AG09319 (cell line): ENCODE results near the gene MINDY4.

Source experiments
- DNase-seq: peaks from one replicate; pipeline ENCODE4 v3.0.0-alpha.2; 2010; ENCODE audit warnings: low read depth; ENCODE audit errors: extremely low read depth
- TF ChIP-seq, protein P1 (sequence below): IDR thresholded peaks from 2 replicates; pipeline ENCODE4 v1.5.1; 2011; ENCODE audit warnings: low read depth, mild to moderate bottlenecking, inconsistent platforms, low read length, moderate library complexity

Gene MINDY4

GRCh38 chr7:30760514-30761213, 10.6 kb upstream of the MINDY4 start:
- no peak for DNase-seq
- TF ChIP-seq, protein P1, sequence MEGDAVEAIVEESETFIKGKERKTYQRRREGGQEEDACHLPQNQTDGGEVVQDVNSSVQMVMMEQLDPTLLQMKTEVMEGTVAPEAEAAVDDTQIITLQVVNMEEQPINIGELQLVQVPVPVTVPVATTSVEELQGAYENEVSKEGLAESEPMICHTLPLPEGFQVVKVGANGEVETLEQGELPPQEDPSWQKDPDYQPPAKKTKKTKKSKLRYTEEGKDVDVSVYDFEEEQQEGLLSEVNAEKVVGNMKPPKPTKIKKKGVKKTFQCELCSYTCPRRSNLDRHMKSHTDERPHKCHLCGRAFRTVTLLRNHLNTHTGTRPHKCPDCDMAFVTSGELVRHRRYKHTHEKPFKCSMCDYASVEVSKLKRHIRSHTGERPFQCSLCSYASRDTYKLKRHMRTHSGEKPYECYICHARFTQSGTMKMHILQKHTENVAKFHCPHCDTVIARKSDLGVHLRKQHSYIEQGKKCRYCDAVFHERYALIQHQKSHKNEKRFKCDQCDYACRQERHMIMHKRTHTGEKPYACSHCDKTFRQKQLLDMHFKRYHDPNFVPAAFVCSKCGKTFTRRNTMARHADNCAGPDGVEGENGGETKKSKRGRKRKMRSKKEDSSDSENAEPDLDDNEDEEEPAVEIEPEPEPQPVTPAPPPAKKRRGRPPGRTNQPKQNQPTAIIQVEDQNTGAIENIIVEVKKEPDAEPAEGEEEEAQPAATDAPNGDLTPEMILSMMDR = no peak

GRCh38 chr7:30761214-30762156, 9.7 kb upstream of the MINDY4 start:
- TF ChIP-seq, protein P1 = no peak

DNA sequence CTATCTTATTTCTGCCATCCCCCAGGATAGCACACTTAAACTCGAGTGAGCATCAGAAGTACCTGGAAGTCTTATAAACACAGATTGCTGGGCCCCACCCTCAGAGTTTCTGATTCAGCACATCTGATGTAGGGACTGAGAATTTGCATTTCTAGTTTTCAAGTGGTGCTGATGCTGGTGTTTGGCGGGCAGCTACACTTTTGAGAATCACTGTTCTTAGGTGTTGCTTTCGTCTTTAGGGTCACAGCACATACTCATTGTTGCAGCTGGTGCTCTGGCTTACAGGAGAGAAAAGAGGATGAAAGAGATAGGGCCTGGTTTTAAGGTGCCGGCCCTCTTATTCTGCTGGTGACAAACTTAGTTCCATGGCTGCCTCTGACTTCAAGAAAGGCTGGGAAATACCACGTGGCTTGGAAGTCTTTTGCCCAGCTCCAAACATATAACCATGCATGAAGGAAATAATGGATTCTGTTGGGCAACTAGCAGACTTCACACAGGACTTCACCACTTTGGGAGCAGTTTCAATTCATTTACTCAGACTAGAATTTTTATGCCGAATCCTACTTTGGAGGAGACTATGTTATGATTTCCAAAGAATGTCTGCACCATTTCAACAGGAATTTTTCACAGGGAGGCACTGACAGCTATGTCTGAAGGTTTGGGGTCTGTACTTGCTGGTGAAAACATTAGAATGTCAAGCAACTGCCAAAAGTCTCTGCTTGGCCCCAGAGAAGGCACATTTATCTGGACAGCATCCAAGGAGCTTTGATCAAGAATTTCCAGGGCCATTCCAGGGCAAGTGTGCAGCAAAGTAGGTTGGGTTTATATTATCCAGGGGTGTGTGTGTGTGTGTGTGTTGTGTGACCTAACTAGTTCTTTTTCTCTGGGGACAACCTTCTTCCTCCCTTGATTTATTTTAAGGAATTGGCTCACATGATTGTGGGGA, 6.9 kb upstream of the MINDY4 start:
- DNase-seq = no peak
- TF ChIP-seq, protein P1 = no peak

More at GRCh38 chr7:30761214-30762156, 9.7 kb upstream of the MINDY4 start:
- DNase-seq = no peak

- DNase-seq = no peak
Observed at GRCh38 chr7:30765408-30765807, 5.8 kb upstream of the MINDY4 start.

GRCh38 chr7:30770845-30771173, 408 bp upstream of the MINDY4 start:
- DNase-seq = no peak
- TF ChIP-seq, protein P1 = no peak

More at GRCh38 chr7:30765408-30765807, 5.8 kb upstream of the MINDY4 start:
- TF ChIP-seq, protein P1 = no peak

DNA sequence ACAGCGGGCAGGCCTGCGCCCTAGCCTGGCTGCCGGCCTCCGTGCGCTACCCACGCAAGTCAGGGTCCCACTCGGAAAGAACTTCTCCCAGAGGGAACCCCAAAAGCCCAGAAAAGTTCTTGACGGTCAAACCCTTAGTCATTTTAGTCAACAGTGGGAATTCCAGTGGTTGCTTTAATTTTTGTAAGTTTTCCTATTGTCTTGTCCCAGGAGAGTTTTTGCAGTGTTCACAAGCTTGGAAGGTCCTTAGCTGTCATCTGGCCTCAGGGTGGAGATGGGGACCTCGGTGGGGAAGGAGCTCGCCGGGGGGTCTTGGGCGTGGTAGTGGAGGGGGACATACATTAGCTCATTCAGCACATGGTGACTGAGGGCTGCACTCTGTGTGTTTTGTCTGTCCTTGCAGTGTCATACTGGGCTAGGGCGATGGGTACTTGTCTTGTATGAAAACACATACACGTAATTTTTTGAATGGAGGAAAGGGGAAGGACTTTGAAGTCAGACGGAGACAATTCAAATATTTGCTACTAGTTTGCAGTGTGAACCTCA, 736 bp downstream of the MINDY4 start:
- TF ChIP-seq, protein P1 = no peak
- no peak for DNase-seq
